NCI-H2227 (cell line): Measurements from ENCODE around the gene ALDH3B1.
A peak's percentile ranks its signal among the peaks of the same experiment; 100 is the strongest.

Experiments used
- DNase-seq: peaks from one replicate; lab custom pipeline; 2025; ENCODE audit not compliant: unreplicated experiment; lab: John Stamatoyannopoulos, UW

ALDH3B1 gene

DNA sequence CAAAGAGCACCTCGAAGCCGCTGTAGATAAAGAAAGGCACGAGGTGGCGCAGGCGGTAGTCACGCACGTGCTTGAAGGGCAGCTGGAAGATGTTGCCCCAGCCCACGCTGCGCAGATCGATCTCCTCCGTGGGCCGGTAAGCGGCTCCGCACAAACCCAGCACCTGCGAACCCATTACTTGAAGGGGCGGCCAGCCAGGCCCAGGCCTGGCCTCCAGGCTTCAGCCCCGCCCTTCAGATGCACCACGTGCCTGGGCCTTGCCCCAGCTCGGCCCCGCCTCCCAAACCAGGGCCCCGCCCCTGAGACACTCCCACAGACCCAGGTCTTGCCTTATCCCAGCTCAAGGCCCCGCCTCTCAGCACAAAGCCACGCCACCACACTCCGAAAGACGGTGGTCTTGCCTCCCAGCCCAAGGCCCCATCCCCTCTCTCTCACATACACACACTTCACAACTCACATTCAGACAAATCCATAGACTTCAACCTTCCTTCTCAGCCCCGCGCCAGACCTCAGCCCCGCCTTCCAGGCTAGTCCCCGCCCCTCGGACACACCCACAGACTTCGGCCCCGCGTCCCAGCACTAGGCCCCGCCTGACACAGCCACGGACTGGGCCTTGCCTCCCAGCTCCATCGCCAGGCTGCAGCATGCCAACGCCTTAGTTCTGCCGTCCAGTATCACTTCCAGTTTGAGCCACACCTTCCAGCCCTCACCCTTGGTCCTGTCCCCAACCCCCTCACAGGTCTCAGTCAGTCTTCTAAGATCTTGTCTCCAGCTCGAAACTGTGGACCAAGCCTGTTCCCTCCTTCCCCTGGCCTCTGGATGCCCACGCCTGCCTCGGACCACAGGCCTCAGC lies 13.3 kb upstream of the ALDH3B1 start:
- DNase-seq = no peak

DNA sequence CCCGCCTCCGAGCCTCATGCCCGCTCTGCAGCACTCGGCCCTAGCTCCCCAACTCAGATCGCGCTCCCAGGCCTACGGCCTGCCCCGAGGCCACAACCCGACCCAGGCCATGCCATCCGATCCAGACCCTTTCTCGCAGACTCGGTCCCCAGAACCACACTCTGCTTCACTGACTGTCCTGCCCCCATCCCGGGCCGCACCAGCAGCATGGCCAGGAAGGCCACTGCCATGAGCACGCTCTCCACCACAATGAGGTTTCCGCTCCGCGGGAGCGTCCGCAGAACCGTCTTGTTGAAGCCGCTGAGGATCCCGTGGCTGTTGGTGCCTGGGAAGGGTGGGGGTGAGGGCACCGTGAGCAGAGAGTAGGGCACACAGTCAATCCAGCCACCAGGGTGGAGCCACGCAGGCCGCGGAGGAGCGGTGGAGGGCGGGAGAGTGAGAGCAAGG lies 12.6 kb upstream of the ALDH3B1 start:
- DNase-seq = no peak

GRCh38 chr11:67998150-67999045 lies 11.7 kb upstream of the ALDH3B1 start:
- no peak for DNase-seq

DNA sequence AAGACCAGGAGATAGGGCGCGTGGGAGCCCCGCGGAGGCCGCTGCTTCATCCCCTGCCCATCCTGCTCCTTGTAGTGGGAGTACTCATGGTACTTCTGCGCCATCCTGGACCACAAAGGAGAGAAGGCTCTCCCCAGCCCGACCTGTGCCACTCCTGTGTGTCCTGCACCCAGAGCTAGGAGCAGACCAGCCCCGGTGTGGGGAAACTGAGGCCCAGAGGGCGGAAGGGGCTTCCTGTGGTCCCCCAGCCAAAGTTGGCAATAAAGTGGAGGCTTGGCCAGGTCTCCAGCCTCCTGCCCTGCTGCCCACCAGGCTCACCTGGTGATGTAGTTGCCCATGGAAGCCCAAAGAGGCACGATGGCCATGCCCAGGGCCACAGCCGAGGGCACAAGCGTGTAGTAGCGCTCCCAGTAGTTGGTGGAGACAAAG lies 10.9 kb upstream of the ALDH3B1 start:
- DNase-seq = no peak

- no peak for DNase-seq
These were observed 10.4 kb upstream of the ALDH3B1 start for GRCh38 chr11:67999704-68000103.

- DNase-seq = no peak
These were observed 7.6 kb upstream of the ALDH3B1 start for GRCh38 chr11:68002575-68002937.

DNA sequence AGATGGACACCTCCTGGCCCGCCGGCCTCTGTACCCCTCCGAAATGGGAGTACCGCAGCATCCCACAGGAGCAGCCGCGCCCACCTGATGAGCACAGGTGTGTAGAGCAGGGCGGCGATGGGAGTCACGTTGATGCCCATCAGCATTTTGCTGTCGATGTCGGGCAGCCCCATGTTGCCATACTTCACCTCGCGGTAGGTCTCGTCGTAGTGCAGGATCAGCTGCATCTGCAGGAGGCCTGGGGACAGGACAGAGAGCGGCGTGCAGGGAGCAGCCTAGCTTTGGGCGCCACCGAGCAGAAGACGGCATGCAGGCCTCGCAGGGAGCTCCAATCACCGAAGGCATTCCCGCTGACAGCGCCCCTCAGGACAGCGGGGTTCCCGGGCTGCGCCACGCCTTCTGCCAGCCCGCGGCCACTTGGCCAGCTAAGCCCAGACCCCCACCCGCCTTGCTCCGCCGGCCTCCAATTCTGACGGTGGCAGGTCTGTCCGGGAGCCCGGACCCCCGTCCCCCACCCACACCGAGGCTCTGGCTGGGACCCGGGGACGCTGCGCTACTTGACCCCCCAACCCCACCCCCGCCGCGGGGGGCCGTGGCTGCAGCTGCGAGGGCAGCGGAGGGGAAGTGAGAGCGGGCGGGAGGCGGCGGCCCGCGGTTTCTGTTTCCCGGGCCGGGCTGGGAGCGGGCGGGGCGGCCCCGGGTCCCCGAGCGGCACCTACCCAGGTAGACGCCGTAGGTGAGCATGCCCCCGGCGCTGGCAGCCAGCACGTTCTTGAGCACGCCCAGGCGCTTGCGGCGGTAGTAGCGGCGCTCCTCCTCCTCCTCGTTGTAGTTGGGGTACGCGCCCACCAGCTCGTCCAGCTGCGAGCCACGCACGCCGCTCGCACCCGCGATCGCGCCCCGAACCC lies 6.9 kb upstream of the ALDH3B1 start:
- DNase-seq = peak; percentile 39

GRCh38 chr11:68003846-68004550 lies 6.1 kb upstream of the ALDH3B1 start, which contains the start of gene UNC93B1:
UNC93B1 (minus strand) TSS chr11:68004097; CDS start chr11:68004043, 54 bp downstream.
- peak; percentile 83 for DNase-seq

GRCh38 chr11:68004551-68005335 lies 5.4 kb upstream of the ALDH3B1 start:
- DNase-seq = no peak

DNA sequence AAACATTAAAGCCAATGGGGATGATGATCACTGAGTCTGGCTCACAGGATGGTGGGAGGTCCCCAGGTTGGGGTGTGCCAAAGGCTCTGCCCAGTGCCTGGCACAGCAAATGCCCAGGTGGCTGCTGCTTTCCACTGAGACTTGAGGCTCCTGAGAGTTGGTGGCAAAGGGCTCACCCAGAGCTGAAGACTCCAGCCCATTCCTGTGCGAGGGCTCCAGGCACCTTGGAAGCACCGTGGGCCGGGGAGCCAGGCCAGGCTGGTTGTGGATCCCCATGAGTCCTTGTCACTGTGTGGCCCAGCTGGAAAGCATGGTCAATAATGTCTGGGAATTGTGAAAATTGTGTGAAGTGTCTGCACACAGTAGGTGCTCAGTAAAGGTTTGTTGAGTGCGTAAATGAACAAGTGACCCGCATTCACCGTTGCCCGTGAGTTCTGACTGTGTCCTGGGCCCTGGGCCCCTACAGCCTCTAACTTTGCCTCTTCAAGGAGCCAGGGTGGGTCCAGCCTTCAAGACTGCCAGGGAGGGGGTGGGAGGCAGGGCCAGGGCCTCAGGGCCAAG lies 3.4 kb upstream of the ALDH3B1 start:
- DNase-seq = no peak

GRCh38 chr11:68007498-68008380 lies 2.4 kb upstream of the ALDH3B1 start:
- no peak for DNase-seq

GRCh38 chr11:68008381-68009337 lies 1.5 kb upstream of the ALDH3B1 start:
- no peak for DNase-seq

DNA sequence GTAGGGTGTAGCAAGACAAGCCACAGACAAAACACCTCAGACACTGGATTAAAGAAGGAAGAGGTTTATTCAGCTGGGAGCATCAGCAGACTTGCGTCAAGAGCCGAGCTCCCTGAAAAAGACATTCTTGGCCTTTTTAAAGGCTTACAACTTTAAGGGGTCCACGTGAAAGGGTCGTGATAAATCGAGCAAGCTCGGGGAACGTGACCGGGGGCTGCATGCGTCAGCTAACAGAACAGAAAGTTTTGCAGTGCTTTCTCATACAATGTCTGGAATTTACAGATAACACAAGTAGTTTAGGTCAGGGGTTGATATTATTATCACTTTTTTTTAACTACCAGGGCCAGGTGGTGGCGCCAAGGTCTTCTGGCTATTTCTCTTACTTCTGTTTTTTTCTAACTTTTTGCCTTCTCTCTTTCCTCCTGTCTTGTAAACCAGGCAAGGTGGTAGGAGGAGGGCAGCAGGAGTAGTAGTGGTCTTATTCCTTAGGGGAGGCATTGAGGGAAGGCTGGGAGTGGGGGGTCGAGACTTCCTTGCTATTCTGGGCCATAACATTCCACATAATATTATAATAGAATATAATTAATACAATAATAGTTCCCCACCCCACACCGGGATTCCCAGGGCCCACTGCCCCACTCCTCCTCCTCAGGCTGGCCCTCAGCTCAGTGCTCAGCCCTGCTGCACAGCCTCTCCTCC lies 587 bp upstream of the ALDH3B1 start:
- DNase-seq = no peak

DNA sequence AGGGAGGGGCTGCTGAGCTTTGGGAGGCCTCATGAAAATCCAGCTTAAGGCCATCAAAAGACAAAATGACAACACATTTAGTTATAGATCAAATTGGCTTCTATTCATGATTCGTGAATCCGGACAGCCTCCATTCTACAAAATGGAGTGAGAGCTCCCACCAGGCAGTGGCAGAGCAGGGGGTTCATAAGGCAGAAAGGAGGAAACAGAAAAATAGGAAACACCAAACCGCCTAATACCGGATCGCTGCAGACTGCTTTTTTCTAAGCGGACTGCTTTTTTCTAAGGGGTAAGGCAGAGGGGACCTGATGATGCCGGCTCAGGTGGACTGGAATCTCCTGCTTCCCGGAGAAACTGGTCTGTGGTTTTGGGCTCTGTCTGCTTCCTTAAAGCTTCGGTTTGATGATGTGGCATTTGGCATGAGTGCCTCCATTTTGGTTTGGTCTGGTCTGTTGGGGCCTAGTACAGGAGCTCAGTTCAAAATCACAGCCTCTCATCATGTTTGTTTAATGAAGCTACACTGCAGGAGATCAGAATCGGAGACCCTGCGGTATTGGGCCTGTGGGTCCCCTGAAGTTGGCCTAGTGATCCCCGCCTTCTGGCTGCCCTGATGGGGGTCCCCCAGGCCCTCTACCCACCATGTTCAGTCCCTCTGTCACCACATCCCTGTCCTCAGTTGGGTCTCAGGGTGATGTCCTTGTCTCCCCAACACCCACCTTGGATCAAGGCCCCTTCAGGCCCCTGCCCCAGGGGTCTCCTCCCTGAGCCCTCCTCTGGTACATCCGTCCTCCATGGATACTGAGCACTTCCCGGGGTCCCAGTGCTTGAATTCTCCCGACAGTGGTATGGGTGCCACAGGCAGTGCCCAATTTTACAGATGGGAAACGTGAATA lies 1.2 kb downstream of the ALDH3B1 start:
- DNase-seq = no peak
